Liver (tissue), 9 donors: Measurements from ENCODE around the gene FHIP2A. TPM values are rescaled to one million over a fixed set of nuclear protein-coding genes. Genes with fewer than 3 reads are reported as not detected.
A peak's percentile ranks its signal among the peaks of the same experiment; 100 is the strongest.

Experiments used
- DNase-seq: peaks from one replicate; pipeline ENCODE4 v3.0.0-alpha.2; 2017; ENCODE audit warnings: low spot score
- H3K27ac ChIP-seq, 2 donors: one replicate each; pipeline ENCODE4 v1.7.0; 2013; ENCODE audit warnings: inconsistent platforms in 2 of 2, low read length in 2 of 2, control low read depth in 1 of 2, low read depth in 1 of 2, mild to moderate bottlenecking in 1 of 2
- H3K27me3 ChIP-seq, 4 donors: one replicate each; pipeline versions ENCODE4 v1.6.1 to v1.7.0; 2013; ENCODE audit warnings: low read length in 3 of 4, inconsistent platforms in 1 of 4, mild to moderate bottlenecking in 1 of 4, moderate library complexity in 1 of 4; ENCODE audit not compliant: control insufficient read depth in 4 of 4, insufficient read depth in 4 of 4
- H3K36me3 ChIP-seq, 4 donors: one replicate each; pipeline versions ENCODE4 v1.6.1 to v1.7.0; 2013; ENCODE audit warnings: low read length in 3 of 4, mild to moderate bottlenecking in 3 of 4, low read depth in 1 of 4, moderate library complexity in 1 of 4; ENCODE audit not compliant: control insufficient read depth in 4 of 4, insufficient read depth in 3 of 4
- H3K4me1 ChIP-seq, 4 donors: one replicate each; pipeline versions ENCODE4 v1.6.1 to v1.7.0; 2013; ENCODE audit warnings: low read length in 3 of 4, mild to moderate bottlenecking in 3 of 4, moderate library complexity in 1 of 4; ENCODE audit not compliant: control insufficient read depth in 4 of 4, insufficient read depth in 4 of 4
- H3K4me3 ChIP-seq, 3 donors: one replicate each; pipeline versions ENCODE4 v1.6.1 to v1.7.0; 2013; ENCODE audit warnings: low read length in 3 of 3, control low read depth in 1 of 3, low read depth in 1 of 3, mild to moderate bottlenecking in 1 of 3
- H3K9ac ChIP-seq, 2 donors: one replicate each; pipeline ENCODE4 v1.7.0; 2013; ENCODE audit warnings: low read length in 2 of 2, mild to moderate bottlenecking in 2 of 2, moderate library complexity in 2 of 2, control low read depth in 1 of 2, low read depth in 1 of 2
- H3K9me3 ChIP-seq, 4 donors: one replicate each; pipeline versions ENCODE4 v1.6.1 to v1.7.0; 2013; ENCODE audit warnings: low read length in 3 of 4; ENCODE audit not compliant: control insufficient read depth in 4 of 4
- EGR1 ChIP-seq, 2 donors: IDR thresholded peaks; 2 replicates each; pipeline ENCODE4 v1.6.1; 2016 to 2018; ENCODE audit warnings: antibody characterized with exemption in 2 of 2, low read depth in 2 of 2
- FOXA1 ChIP-seq: IDR thresholded peaks from 2 replicates; pipeline ENCODE4 v1.6.1; 2016; ENCODE audit warnings: antibody characterized with exemption
- FOXA2 ChIP-seq: IDR thresholded peaks from 2 replicates; pipeline ENCODE4 v1.6.1; 2016; ENCODE audit warnings: antibody characterized with exemption
- GABPA ChIP-seq, 2 donors: IDR thresholded peaks in 1 of 2; conservative IDR thresholded peaks in 1 of 2; 2 replicates each; pipeline ENCODE4 v1.6.1; 2016; ENCODE audit warnings: antibody characterized with exemption in 2 of 2, mild to moderate bottlenecking in 1 of 2, moderate library complexity in 1 of 2
- HNF4G ChIP-seq: IDR thresholded peaks from 2 replicates; pipeline ENCODE4 v1.6.1; 2016; ENCODE audit warnings: antibody characterized with exemption
- JUND ChIP-seq, 2 donors: IDR thresholded peaks; 2 replicates each; pipeline ENCODE4 v1.6.1; 2016; ENCODE audit warnings: antibody characterized with exemption in 2 of 2
- MAX ChIP-seq: IDR thresholded peaks from 2 replicates; pipeline ENCODE4 v1.6.1; 2016; ENCODE audit warnings: antibody characterized with exemption
- REST ChIP-seq: IDR thresholded peaks from 2 replicates; pipeline ENCODE4 v1.6.1; 2016; ENCODE audit warnings: antibody characterized with exemption, mild to moderate bottlenecking
- RXRA ChIP-seq, 2 donors: IDR thresholded peaks; 2 replicates each; pipeline ENCODE4 v1.6.1; 2017 to 2018; ENCODE audit warnings: antibody characterized with exemption in 2 of 2, mild to moderate bottlenecking in 1 of 2
- TAF1 ChIP-seq: conservative IDR thresholded peaks from 2 replicates; pipeline ENCODE4 v1.6.1; 2016; ENCODE audit warnings: antibody characterized with exemption, mild to moderate bottlenecking
- YY1 ChIP-seq: IDR thresholded peaks from 2 replicates; pipeline ENCODE4 v1.6.1; 2016; ENCODE audit warnings: antibody characterized with exemption, mild to moderate bottlenecking
- WGBS: extraction: QIAGEN DNeasy Blood & Tissue Kit; methylation state at CpG from one replicate; pipeline ENCODE4 v1.1.7; 2013; 5-methylcytosine and 5-hydroxymethylcytosine counted together
- polyA plus RNA-seq, 2 donors: library from polyadenylated mRNA; stranded (reverse) in 1 of 2; unstranded in 1 of 2; fragments of 200-250 nt in 1 of 2; fragments of >200 nt in 1 of 2; fragmentation: Nextera tagmentation in 1 of 2; extraction: Ambion mirVana in 1 of 2; gene quantifications; one replicate each; pipeline versions ENCODE4 v1.2.1 to v1.2.3, GENCODE V29; 2013 to 2015
- total RNA-seq, 2 donors: library from RNA; depleted of rRNA; stranded (reverse); fragments of >200 nt; gene quantifications; one replicate each; pipeline ENCODE4 v1.2.3, GENCODE V29; 2014
- TF ChIP-seq, protein P1 (sequence below): fragments of 150-350 bp; IDR thresholded peaks from 2 replicates; pipeline ENCODE4 v1.5.1; 2017; ENCODE audit warnings: improper control_type of control experiment, low read depth, low read length; ENCODE audit not compliant: missing input control
- TF ChIP-seq, protein P2 (sequence below): IDR thresholded peaks from 2 replicates; pipeline ENCODE4 v1.6.1; 2016; ENCODE audit warnings: antibody characterized with exemption
- donor health status: healthy.
- donor health status: healthy.
- donor health status: healthy.
- donor health status: healthy.
- donor health status: healthy.

FHIP2A gene
- total and polyA plus RNA-seq, 4 donors, result 8.0 to 21.1 (median 13.3) TPM

- no peak for TF ChIP-seq MAX
- peak; percentile 59 to 65 for TF ChIP-seq RXRA (IDR thresholded peaks at IDR 0.05)
- no peak for TF ChIP-seq HNF4G
- peak; percentile 67 for TF ChIP-seq TAF1
- peak; percentile 94 for TF ChIP-seq FOXA2
- TF ChIP-seq JUND (IDR thresholded peaks at IDR 0.05), result peak in 1 of 2 donors; percentile 28
- TF ChIP-seq, protein P1, sequence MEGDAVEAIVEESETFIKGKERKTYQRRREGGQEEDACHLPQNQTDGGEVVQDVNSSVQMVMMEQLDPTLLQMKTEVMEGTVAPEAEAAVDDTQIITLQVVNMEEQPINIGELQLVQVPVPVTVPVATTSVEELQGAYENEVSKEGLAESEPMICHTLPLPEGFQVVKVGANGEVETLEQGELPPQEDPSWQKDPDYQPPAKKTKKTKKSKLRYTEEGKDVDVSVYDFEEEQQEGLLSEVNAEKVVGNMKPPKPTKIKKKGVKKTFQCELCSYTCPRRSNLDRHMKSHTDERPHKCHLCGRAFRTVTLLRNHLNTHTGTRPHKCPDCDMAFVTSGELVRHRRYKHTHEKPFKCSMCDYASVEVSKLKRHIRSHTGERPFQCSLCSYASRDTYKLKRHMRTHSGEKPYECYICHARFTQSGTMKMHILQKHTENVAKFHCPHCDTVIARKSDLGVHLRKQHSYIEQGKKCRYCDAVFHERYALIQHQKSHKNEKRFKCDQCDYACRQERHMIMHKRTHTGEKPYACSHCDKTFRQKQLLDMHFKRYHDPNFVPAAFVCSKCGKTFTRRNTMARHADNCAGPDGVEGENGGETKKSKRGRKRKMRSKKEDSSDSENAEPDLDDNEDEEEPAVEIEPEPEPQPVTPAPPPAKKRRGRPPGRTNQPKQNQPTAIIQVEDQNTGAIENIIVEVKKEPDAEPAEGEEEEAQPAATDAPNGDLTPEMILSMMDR, result no peak
- no peak for TF ChIP-seq EGR1 (IDR thresholded peaks at IDR 0.05; ENCODE audit: low read depth in 2 of 2)
Measured at GRCh38 chr10:114822444-114823076, 980 bp downstream of the FHIP2A start (continued).

DNA sequence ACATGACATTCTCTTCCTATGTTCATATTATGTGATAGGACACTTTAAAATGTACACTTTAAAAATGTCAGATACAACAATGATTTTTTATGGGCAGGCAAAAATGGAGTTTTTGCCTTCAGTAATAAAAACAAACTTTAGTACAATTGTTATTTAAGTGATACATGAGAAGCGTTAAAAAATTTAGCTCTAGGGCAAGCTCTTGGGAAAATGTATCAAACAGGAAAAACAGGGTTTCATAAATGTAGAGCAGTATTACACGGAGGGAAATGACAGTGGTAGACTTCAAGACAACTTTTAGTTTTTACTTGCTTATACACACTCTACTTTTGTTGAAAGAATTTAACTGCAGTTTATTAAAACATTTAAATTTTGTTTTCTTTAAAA lies 1.5 kb downstream of the FHIP2A start:
- 1% methylated on average over 2 of the region's 2 CpGs for WGBS
- H3K4me1 ChIP-seq, result peaks cover 8 to 30% (median 17%) of the 10 kb centered on the region in 4 donors
- no peak for TF ChIP-seq FOXA2
- no peak for TF ChIP-seq GABPA (IDR thresholded peaks at IDR 0.05 in 1 of 2, conservative IDR thresholded peaks at IDR 0.05 in 1 of 2)
- no peak for TF ChIP-seq MAX
- TF ChIP-seq TAF1, result no peak
- peak; percentile 26 for TF ChIP-seq YY1
- TF ChIP-seq JUND (IDR thresholded peaks at IDR 0.05), result peak in 1 of 2 donors; percentile 1
- TF ChIP-seq HNF4G, result no peak
- TF ChIP-seq, protein P1, result no peak

DNA sequence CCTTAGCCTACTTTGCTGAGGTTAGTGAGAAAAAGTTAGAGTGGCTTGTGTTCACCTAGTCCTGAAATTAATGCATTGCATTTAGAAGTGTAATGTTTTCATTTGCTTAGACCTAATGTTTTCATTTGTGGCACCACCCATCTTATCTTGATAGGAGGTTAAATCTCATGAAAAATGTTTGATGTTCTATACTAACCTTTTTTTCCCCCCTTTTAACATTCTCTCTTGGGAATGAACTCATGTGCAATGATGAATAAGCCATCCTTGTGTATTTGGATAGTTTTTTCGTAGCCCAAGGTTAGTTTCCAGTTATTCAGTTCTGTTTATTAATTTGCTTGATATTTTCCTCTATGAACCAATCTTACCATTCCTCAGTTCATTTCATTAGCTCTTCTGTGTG lies 2.8 kb downstream of the FHIP2A start:
- TF ChIP-seq, protein P2, sequence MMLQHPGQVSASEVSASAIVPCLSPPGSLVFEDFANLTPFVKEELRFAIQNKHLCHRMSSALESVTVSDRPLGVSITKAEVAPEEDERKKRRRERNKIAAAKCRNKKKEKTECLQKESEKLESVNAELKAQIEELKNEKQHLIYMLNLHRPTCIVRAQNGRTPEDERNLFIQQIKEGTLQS, result no peak
- TF ChIP-seq JUND (IDR thresholded peaks at IDR 0.05), result no peak
- no peak for TF ChIP-seq REST
- TF ChIP-seq, protein P1, result no peak
- TF ChIP-seq HNF4G, result no peak
- no peak for TF ChIP-seq RXRA (IDR thresholded peaks at IDR 0.05)
- TF ChIP-seq FOXA1, result no peak
- TF ChIP-seq GABPA (IDR thresholded peaks at IDR 0.05 in 1 of 2, conservative IDR thresholded peaks at IDR 0.05 in 1 of 2), result no peak
- no peak for TF ChIP-seq FOXA2
- H3K27ac ChIP-seq, result no peak overlapping the region
- H3K4me1 ChIP-seq, result peaks cover 8 to 30% (median 19%) of the 10 kb centered on the region in 4 donors
- peak overlapping the region in 1 of 3 donors; percentile 100 for H3K4me3 ChIP-seq
- H3K9ac ChIP-seq, result no peak overlapping the region
- H3K9me3 ChIP-seq, result no peaks in the 10 kb centered on the region
- DNase-seq, result no peak
- no peaks in the 10 kb centered on the region for H3K36me3 ChIP-seq
- 75% methylated on average over 1 of the region's 1 CpG for WGBS
- H3K27me3 ChIP-seq, result no peaks in the 10 kb centered on the region

More for the DNA sequence above, 1.5 kb downstream of the FHIP2A start:
- no peaks in the 10 kb centered on the region for H3K27me3 ChIP-seq
- H3K4me3 ChIP-seq, result peak overlapping the region; percentile 78 to 100 (median 84)
- H3K36me3 ChIP-seq, result no peaks in the 10 kb centered on the region
- no peaks in the 10 kb centered on the region for H3K9me3 ChIP-seq
- peak overlapping the region; percentile 77 to 93 for H3K9ac ChIP-seq
- H3K27ac ChIP-seq, result peak overlapping the region; percentile 87 to 95
- DNase-seq, result no peak
